Measurements from ENCODE around the gene POU2F1.
A peak's percentile ranks its signal among the peaks of the same experiment; 100 is the strongest.

POU2F1 gene

GRCh38 chr1:167332503-167332902 is 111.8 kb downstream of the POU2F1 start:
- no peak for TF ChIP-seq CTCF (IDR thresholded peaks at IDR 0.05; ENCODE audit: control insufficient read depth, extremely low read depth, insufficient read depth)
- no peak for DNase-seq (ENCODE audit: low read depth)
- no peak overlapping the region for H3K4me3 ChIP-seq (ENCODE audit: low read depth, low read length)

- TF ChIP-seq CTCF (IDR thresholded peaks at IDR 0.05; ENCODE audit: control insufficient read depth, extremely low read depth, insufficient read depth) = no peak
- no peak for DNase-seq (ENCODE audit: low read depth)
- no peak overlapping the region for H3K4me3 ChIP-seq (ENCODE audit: low read depth, low read length)
These were observed 112.4 kb downstream of the POU2F1 start for GRCh38 chr1:167333124-167333523.

GRCh38 chr1:167333703-167334102 is 113.0 kb downstream of the POU2F1 start:
- no peak overlapping the region for H3K4me3 ChIP-seq (ENCODE audit: low read depth, low read length)
- no peak for DNase-seq (ENCODE audit: low read depth)
- no peak for TF ChIP-seq CTCF (IDR thresholded peaks at IDR 0.05; ENCODE audit: control insufficient read depth, extremely low read depth, insufficient read depth)

- H3K4me3 ChIP-seq (ENCODE audit: low read depth, low read length) = no peak overlapping the region
- no peak for DNase-seq (ENCODE audit: low read depth)
- TF ChIP-seq CTCF (IDR thresholded peaks at IDR 0.05; ENCODE audit: control insufficient read depth, extremely low read depth, insufficient read depth) = no peak
These were observed 118.7 kb downstream of the POU2F1 start for GRCh38 chr1:167339405-167339804.

GRCh38 chr1:167342846-167343245 is 122.2 kb downstream of the POU2F1 start:
- H3K4me3 ChIP-seq (ENCODE audit: low read depth, low read length) = no peak overlapping the region
- no peak for DNase-seq (ENCODE audit: low read depth)
- TF ChIP-seq CTCF (IDR thresholded peaks at IDR 0.05; ENCODE audit: control insufficient read depth, extremely low read depth, insufficient read depth) = peak; percentile 57

GRCh38 chr1:167344112-167344511 is 123.4 kb downstream of the POU2F1 start:
- no peak for DNase-seq (ENCODE audit: low read depth)
- no peak overlapping the region for H3K4me3 ChIP-seq (ENCODE audit: low read depth, low read length)
- TF ChIP-seq CTCF (IDR thresholded peaks at IDR 0.05; ENCODE audit: control insufficient read depth, extremely low read depth, insufficient read depth) = no peak

GRCh38 chr1:167344615-167345385 is 124.1 kb downstream of the POU2F1 start:
- no peak for TF ChIP-seq CTCF (IDR thresholded peaks at IDR 0.05; ENCODE audit: control insufficient read depth, extremely low read depth, insufficient read depth)
- H3K4me3 ChIP-seq (ENCODE audit: low read depth, low read length) = no peak overlapping the region
- peak; percentile 56 for DNase-seq (ENCODE audit: low read depth)
